H9 (cell line): ENCODE data around the gene IGF2. TPM values are rescaled to one million over a fixed set of nuclear protein-coding genes. Genes with fewer than 3 reads are reported as not detected.

Experiments
- DNase-seq: peaks from one replicate; pipeline ENCODE4 v3.0.0-alpha.2; 2017
- H2AFZ ChIP-seq: one replicate; pipeline ENCODE4 v1.6.1; 2013; ENCODE audit warnings: mild to moderate bottlenecking, low read length, control low read depth, moderate library complexity
- H2AK5ac ChIP-seq: 2 replicates; pipeline ENCODE4 v1.6.1; 2013; ENCODE audit warnings: low read length, control low read depth, mixed read lengths; ENCODE audit not compliant: insufficient read length
- H2BK120ac ChIP-seq: one replicate; pipeline ENCODE4 v1.6.1; 2013; ENCODE audit warnings: low read depth, mild to moderate bottlenecking, low read length, control low read depth, inconsistent platforms; ENCODE audit not compliant: poor library complexity, severe bottlenecking
- H2BK12ac ChIP-seq: 2 replicates; pipeline ENCODE4 v1.6.1; 2013; ENCODE audit warnings: low read length, control low read depth, mixed read lengths, low read depth; ENCODE audit not compliant: insufficient read length
- H2BK15ac ChIP-seq: 2 replicates; pipeline ENCODE4 v1.6.1; 2013; ENCODE audit warnings: low read depth, low read length, control low read depth
- H2BK20ac ChIP-seq: one replicate; pipeline ENCODE4 v1.6.1; 2013; ENCODE audit warnings: low read depth, mild to moderate bottlenecking, low read length, control low read depth, inconsistent platforms; ENCODE audit not compliant: poor library complexity, severe bottlenecking
- H2BK5ac ChIP-seq: 2 replicates; pipeline ENCODE4 v1.6.1; 2013; ENCODE audit warnings: low read length, control low read depth, mixed read lengths; ENCODE audit not compliant: insufficient read length
- H3K14ac ChIP-seq: 2 replicates; pipeline ENCODE4 v1.6.1; 2013; ENCODE audit warnings: low read length, control low read depth; ENCODE audit not compliant: insufficient read depth
- H3K18ac ChIP-seq: 2 replicates; pipeline ENCODE4 v1.6.1; 2013; ENCODE audit warnings: low read depth, mild to moderate bottlenecking, mixed read lengths, low read length, control low read depth; ENCODE audit not compliant: insufficient read length
- H3K23ac ChIP-seq: 2 replicates; pipeline ENCODE4 v1.6.1; 2013; ENCODE audit warnings: low read length, control low read depth, mixed read lengths, low read depth; ENCODE audit not compliant: insufficient read length
- H3K23me2 ChIP-seq: 2 replicates; pipeline ENCODE4 v1.6.1; 2013; ENCODE audit warnings: low read depth, mild to moderate bottlenecking, mixed read lengths, low read length, control low read depth; ENCODE audit not compliant: insufficient read length, poor library complexity, severe bottlenecking
- H3K27ac ChIP-seq: 2 replicates; pipeline ENCODE4 v1.5.1; 2013; ENCODE audit warnings: low read length, control low read depth, mixed read lengths, low read depth; ENCODE audit not compliant: insufficient read length
- H3K27me3 ChIP-seq: 2 replicates; pipeline ENCODE4 v1.6.1; 2013; ENCODE audit warnings: low read length, control low read depth, inconsistent platforms; ENCODE audit not compliant: insufficient read depth
- H3K4ac ChIP-seq: 2 replicates; pipeline ENCODE4 v1.6.1; 2013; ENCODE audit warnings: low read depth, mild to moderate bottlenecking, control low read depth, inconsistent platforms, low read length, moderate library complexity
- H3K4me1 ChIP-seq: 2 replicates; pipeline ENCODE4 v1.6.1; 2013; ENCODE audit warnings: low read length, control low read depth, inconsistent platforms; ENCODE audit not compliant: insufficient read depth
- H3K4me2 ChIP-seq: 2 replicates; pipeline ENCODE4 v1.6.1; 2013; ENCODE audit warnings: low read length, control low read depth, mixed read lengths; ENCODE audit not compliant: insufficient read length, insufficient read depth
- H3K56ac ChIP-seq: 2 replicates; pipeline ENCODE4 v1.6.1; 2013; ENCODE audit warnings: low read depth, mild to moderate bottlenecking, mixed read lengths, low read length, control low read depth; ENCODE audit not compliant: insufficient read length
- H3K79me1 ChIP-seq: 2 replicates; pipeline ENCODE4 v1.6.1; 2013; ENCODE audit warnings: low read depth, mild to moderate bottlenecking, moderate library complexity, low read length, control low read depth, inconsistent platforms; ENCODE audit not compliant: insufficient read depth, poor library complexity, severe bottlenecking
- H3K79me2 ChIP-seq: 2 replicates; pipeline ENCODE4 v1.6.1; 2013; ENCODE audit warnings: low read length, control low read depth, inconsistent platforms; ENCODE audit not compliant: insufficient read depth
- H3K9ac ChIP-seq: 2 replicates; pipeline ENCODE4 v1.6.1; 2013; ENCODE audit warnings: low read length, control low read depth, mixed read lengths; ENCODE audit not compliant: insufficient read length; ENCODE audit errors: extremely low read depth
- H3K9me3 ChIP-seq: one replicate; pipeline ENCODE4 v1.6.1; 2013; ENCODE audit warnings: low read depth, low read length, inconsistent platforms; ENCODE audit not compliant: control insufficient read depth
- H3T11ph ChIP-seq: one replicate; pipeline ENCODE4 v1.6.1; 2013; ENCODE audit warnings: mild to moderate bottlenecking, low read length, control low read depth, inconsistent platforms
- H4K20me1 ChIP-seq: one replicate; pipeline ENCODE4 v1.6.1; 2013; ENCODE audit not compliant: control insufficient read depth, insufficient read length, insufficient read depth
- H4K5ac ChIP-seq: 2 replicates; pipeline ENCODE4 v1.6.1; 2013; ENCODE audit warnings: low read depth, mild to moderate bottlenecking, mixed read lengths, low read length, control low read depth; ENCODE audit not compliant: insufficient read length
- H4K8ac ChIP-seq: replicated peaks from 2 replicates; pipeline ENCODE4 v1.6.1; 2013; ENCODE audit warnings: low read length, control low read depth, mixed read lengths, low read depth; ENCODE audit not compliant: insufficient read length
- H4K91ac ChIP-seq: 2 replicates; pipeline ENCODE4 v1.6.1; 2013; ENCODE audit warnings: low read depth, mild to moderate bottlenecking, moderate library complexity, mixed read lengths, low read length, control low read depth; ENCODE audit not compliant: insufficient read length
- H3K27ac Mint-ChIP-seq, 3 experiments: 2 replicates in 2 of 3; 3 replicates in 1 of 3; pipeline ENCODE4 v1.8.0; 2020 to 2021; ENCODE audit warnings: mixed read lengths in 3 of 3, mild to moderate bottlenecking in 1 of 3, moderate library complexity in 1 of 3
- H3K27me3 Mint-ChIP-seq: 2 replicates; pipeline ENCODE4 v1.8.0; 2021; ENCODE audit warnings: low read depth, mild to moderate bottlenecking, moderate library complexity, mixed read lengths
- H3K36me3 Mint-ChIP-seq, 3 experiments: 2 replicates in 2 of 3; 3 replicates in 1 of 3; pipeline ENCODE4 v1.8.0; 2020 to 2021; ENCODE audit warnings: low read depth in 3 of 3, mixed read lengths in 3 of 3; ENCODE audit not compliant: insufficient read depth in 1 of 3
- H3K4me1 Mint-ChIP-seq, 2 experiments: 2 replicates each; pipeline ENCODE4 v1.8.0; 2020; ENCODE audit warnings: mixed read lengths in 2 of 2
- H3K4me3 Mint-ChIP-seq, 2 experiments: 2 replicates in 1 of 2; 3 replicates in 1 of 2; pipeline ENCODE4 v1.8.0; 2020 to 2021; ENCODE audit warnings: mild to moderate bottlenecking in 2 of 2, mixed read lengths in 2 of 2, moderate library complexity in 1 of 2
- H3K9me3 Mint-ChIP-seq, 2 experiments: 2 replicates in 1 of 2; 3 replicates in 1 of 2; pipeline ENCODE4 v1.8.0; 2020; ENCODE audit warnings: mild to moderate bottlenecking in 2 of 2, mixed read lengths in 2 of 2, moderate library complexity in 1 of 2
- WGBS: extraction: QIAGEN DNeasy Blood & Tissue Kit; methylation state at CpG from one replicate; pipeline ENCODE4 v1.1.7; 2013; ENCODE audit warnings: missing lambda C conversion rate, low lambda C conversion rate, mixed read lengths; ENCODE audit not compliant: insufficient read length; ENCODE audit errors: extremely low coverage; 5-methylcytosine and 5-hydroxymethylcytosine counted together
- total RNA-seq: library from RNA; stranded (reverse); gene quantifications from 2 replicates; pipeline ENCODE4 v1.2.1, GENCODE V29; 2021
- TF ChIP-seq, protein P1 (sequence below): fragments of 200-600 bp; sonication (generic); conservative IDR thresholded peaks from 3 replicates; pipeline ENCODE4 v1.8.0; 2021; ENCODE audit warnings: antibody characterized with exemption, mild to moderate bottlenecking

IGF2 gene
- total RNA-seq, 1 experiment from 2014 or later = 2.8 TPM

DNA sequence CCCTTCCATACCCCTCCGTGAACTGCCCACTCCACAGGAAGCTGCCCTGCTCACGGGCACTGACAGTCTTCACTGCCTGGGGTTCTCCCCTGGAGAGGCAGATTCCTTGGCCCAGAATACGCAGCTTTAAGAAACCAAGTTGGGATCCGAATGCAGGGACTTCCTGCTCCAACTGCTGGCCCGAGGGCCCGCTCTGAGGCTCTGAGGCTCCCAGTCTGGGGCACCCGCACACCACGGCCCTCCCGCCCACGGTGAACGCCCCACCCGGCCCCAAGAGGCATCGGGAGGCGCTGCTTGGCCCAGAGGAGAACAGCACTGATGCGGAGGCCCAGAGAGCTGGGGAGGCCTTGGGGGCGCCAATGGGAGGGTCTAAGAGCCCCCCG is 42.3 kb downstream of the IGF2 start:
- TF ChIP-seq, protein P1, sequence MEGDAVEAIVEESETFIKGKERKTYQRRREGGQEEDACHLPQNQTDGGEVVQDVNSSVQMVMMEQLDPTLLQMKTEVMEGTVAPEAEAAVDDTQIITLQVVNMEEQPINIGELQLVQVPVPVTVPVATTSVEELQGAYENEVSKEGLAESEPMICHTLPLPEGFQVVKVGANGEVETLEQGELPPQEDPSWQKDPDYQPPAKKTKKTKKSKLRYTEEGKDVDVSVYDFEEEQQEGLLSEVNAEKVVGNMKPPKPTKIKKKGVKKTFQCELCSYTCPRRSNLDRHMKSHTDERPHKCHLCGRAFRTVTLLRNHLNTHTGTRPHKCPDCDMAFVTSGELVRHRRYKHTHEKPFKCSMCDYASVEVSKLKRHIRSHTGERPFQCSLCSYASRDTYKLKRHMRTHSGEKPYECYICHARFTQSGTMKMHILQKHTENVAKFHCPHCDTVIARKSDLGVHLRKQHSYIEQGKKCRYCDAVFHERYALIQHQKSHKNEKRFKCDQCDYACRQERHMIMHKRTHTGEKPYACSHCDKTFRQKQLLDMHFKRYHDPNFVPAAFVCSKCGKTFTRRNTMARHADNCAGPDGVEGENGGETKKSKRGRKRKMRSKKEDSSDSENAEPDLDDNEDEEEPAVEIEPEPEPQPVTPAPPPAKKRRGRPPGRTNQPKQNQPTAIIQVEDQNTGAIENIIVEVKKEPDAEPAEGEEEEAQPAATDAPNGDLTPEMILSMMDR = no peak
- no peak overlapping the region for H2BK20ac ChIP-seq
- peak; percentile 29 for DNase-seq
- no peak overlapping the region for H3K9ac ChIP-seq
- H3K56ac ChIP-seq = no peak overlapping the region
- H4K8ac ChIP-seq = no peak overlapping the region
- H3K14ac ChIP-seq = peak overlapping the region; percentile 81
- peaks cover 18 to 25% of the 10 kb centered on the region in 2 experiments for H3K4me1 Mint-ChIP-seq
- H3K4me3 Mint-ChIP-seq = no peak overlapping the region
- no peaks in the 10 kb centered on the region for H3K27me3 ChIP-seq
- H3K23me2 ChIP-seq = no peaks in the 10 kb centered on the region
- H4K91ac ChIP-seq = no peak overlapping the region
- no peaks in the 10 kb centered on the region for H3K79me1 ChIP-seq
- H2BK120ac ChIP-seq = no peak overlapping the region
- H3K4ac ChIP-seq = no peak overlapping the region
- peak overlapping the region; percentile 80 for H3K18ac ChIP-seq
- H3K23ac ChIP-seq = no peak overlapping the region
- no peak overlapping the region for H3K4me2 ChIP-seq
- H2BK5ac ChIP-seq = no peak overlapping the region
- no peaks in the 10 kb centered on the region for H4K20me1 ChIP-seq
- H2AK5ac ChIP-seq = no peak overlapping the region
- H3K9me3 Mint-ChIP-seq = no peaks in the 10 kb centered on the region; a peak in 1 of 5 replicates
- peak overlapping the region in 2 of 3 experiments; percentile 80 to 85; a peak in 2 of 7 replicates for H3K27ac Mint-ChIP-seq
- H2AFZ ChIP-seq = no peak overlapping the region
- no peaks in the 10 kb centered on the region for H3K4me1 ChIP-seq
- H3K36me3 Mint-ChIP-seq = peaks cover 0 to 4% (median 0%) of the 10 kb centered on the region in 3 experiments; a peak in 2 of 7 replicates
- no peaks in the 10 kb centered on the region for H3K9me3 ChIP-seq
- H2BK15ac ChIP-seq = no peak overlapping the region
- no peak overlapping the region for H4K5ac ChIP-seq
- no peak overlapping the region for H3T11ph ChIP-seq
- no peak overlapping the region for H2BK12ac ChIP-seq
- WGBS = no CpG with 5 or more reads among the region's 17 CpGs
- no peaks in the 10 kb centered on the region for H3K79me2 ChIP-seq
- peaks cover 36% of the 10 kb centered on the region for H3K27me3 Mint-ChIP-seq
- no peak overlapping the region for H3K27ac ChIP-seq
